Measurements from ENCODE around the gene BRD9. TPM values are rescaled to one million over a fixed set of nuclear protein-coding genes. Genes with fewer than 3 reads are reported as not detected.

The BRD9 gene
- total and polyA plus RNA-seq, 2 donors (not counting 3 experiments of a cell fraction or from before 2014, with no cell fraction given) = 17.6 to 67.6 TPM

DNA sequence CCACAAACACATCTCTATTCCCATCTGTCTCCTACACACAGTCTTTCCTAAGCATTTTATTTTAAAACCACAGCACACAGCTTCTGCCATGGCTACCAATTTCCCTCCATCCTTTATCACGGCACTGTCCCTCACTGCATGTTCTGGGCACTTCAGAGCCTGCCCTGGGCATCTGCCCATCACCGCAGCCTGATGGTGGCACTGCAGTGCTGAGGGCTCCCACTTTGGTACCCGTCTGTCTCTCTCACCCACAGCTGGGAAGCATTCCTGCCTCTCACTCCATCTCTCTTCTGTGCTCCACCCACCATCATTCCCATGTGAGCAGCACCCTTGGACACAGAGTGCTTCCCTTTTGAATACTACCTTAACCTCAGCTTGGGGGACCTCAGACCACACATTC is 73.5 kb downstream of the BRD9 start:
- H3K4me1 ChIP-seq (ENCODE audit: control insufficient read depth, extremely low read depth, insufficient read depth, low read length) = no peaks in the 10 kb centered on the region
- no TSS peak for BruUV-seq (replicated peaks)
- H3K4me2 ChIP-seq (ENCODE audit: insufficient read depth, low read length) = no peak overlapping the region
- dilution Hi-C loops (cut with MboI; ENCODE audit: extremely low pct_ligation_motif_present, low sequenced_read_pairs) (no loop called here), intact Hi-C loops (cut with micrococcal nuclease) (no loop called here)
- FAIRE-seq (no peak), DNase-seq (ENCODE audit: low read depth, low spot score) (no peak)
- no peaks in the 10 kb centered on the region for H3K79me2 ChIP-seq (ENCODE audit: control insufficient read depth, insufficient read depth, low read length)
- ChIA-PET CTCF (no interaction called here), POLR2A (no interaction called here)
- no peak overlapping the region for H3K4me3 ChIP-seq (replicated peaks in 1 of 3; ENCODE audit: insufficient read depth in 1 of 3, low read depth in 1 of 3, low read length in 3 of 3)
- no peaks in the 10 kb centered on the region for H3K36me3 ChIP-seq (ENCODE audit: control insufficient read depth in 2 of 2, extremely low read depth in 1 of 2, insufficient read depth in 2 of 2, low read length in 2 of 2)
- no peaks in the 10 kb centered on the region for H3K9me1 ChIP-seq (replicated peaks; ENCODE audit: control insufficient read depth, extremely low read depth, insufficient read depth, low read length)
- H4K20me1 ChIP-seq (replicated peaks; ENCODE audit: control insufficient read depth, extremely low read depth, insufficient read depth, low read length) = no peaks in the 10 kb centered on the region
- H3K9me3 ChIP-seq (replicated peaks; ENCODE audit: control insufficient read depth, insufficient read depth, low read length) = no peaks in the 10 kb centered on the region
- H3K27me3 ChIP-seq (ENCODE audit: control insufficient read depth in 2 of 2, insufficient read depth in 2 of 2, low read length in 2 of 2) = no peaks in the 10 kb centered on the region
- TF ChIP-seq, protein P1, sequence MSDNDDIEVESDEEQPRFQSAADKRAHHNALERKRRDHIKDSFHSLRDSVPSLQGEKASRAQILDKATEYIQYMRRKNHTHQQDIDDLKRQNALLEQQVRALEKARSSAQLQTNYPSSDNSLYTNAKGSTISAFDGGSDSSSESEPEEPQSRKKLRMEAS (IDR thresholded peaks at IDR 0.05; ENCODE audit: insufficient read depth, insufficient read length) = no peak
- TF ChIP-seq POLR2A (IDR thresholded peaks at IDR 0.05; ENCODE audit: low read depth, low read length) (no peak), EZH2 (IDR thresholded peaks at IDR 0.05; ENCODE audit: borderline replicate concordance, low read depth, low read length, severe bottlenecking) (no peak), FOS (IDR thresholded peaks at IDR 0.05; ENCODE audit: borderline replicate concordance, insufficient read depth, low read length) (no peak), POLR2AphosphoS5 (IDR thresholded peaks at IDR 0.05; ENCODE audit: insufficient read depth, low read depth, low read length) (no peak), GATA2 (IDR thresholded peaks at IDR 0.05; ENCODE audit: insufficient read depth, insufficient read length, low read depth, low read length) (no peak), JUN (IDR thresholded peaks at IDR 0.05; ENCODE audit: borderline replicate concordance, insufficient read depth, insufficient read length, low read depth) (no peak), MYC (IDR thresholded peaks at IDR 0.05; ENCODE audit: low read depth, low read length) (no peak)
- TF ChIP-seq, protein P2, sequence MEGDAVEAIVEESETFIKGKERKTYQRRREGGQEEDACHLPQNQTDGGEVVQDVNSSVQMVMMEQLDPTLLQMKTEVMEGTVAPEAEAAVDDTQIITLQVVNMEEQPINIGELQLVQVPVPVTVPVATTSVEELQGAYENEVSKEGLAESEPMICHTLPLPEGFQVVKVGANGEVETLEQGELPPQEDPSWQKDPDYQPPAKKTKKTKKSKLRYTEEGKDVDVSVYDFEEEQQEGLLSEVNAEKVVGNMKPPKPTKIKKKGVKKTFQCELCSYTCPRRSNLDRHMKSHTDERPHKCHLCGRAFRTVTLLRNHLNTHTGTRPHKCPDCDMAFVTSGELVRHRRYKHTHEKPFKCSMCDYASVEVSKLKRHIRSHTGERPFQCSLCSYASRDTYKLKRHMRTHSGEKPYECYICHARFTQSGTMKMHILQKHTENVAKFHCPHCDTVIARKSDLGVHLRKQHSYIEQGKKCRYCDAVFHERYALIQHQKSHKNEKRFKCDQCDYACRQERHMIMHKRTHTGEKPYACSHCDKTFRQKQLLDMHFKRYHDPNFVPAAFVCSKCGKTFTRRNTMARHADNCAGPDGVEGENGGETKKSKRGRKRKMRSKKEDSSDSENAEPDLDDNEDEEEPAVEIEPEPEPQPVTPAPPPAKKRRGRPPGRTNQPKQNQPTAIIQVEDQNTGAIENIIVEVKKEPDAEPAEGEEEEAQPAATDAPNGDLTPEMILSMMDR (IDR thresholded peaks at IDR 0.05; ENCODE audit: extremely low read depth in 1 of 2, insufficient read depth in 1 of 2, low read depth in 1 of 2, low read length in 2 of 2) = no peak
- H3K9ac ChIP-seq (replicated peaks; ENCODE audit: extremely low read depth, insufficient read depth, low read length) = no peak overlapping the region
- H3K27ac ChIP-seq (ENCODE audit: insufficient read depth, low read depth, low read length) = no peak overlapping the region
- H2AFZ ChIP-seq (ENCODE audit: low read depth, low read length) = no peak overlapping the region

Data from endothelial cell of umbilical vein (primary cell).